HuH-7 (cell line): ENCODE data around the gene NUB1.

Source experiments
- DNase-seq: peaks from one replicate; pipeline ENCODE4 v3.0.0; 2011; ENCODE audit warnings: low spot score

NUB1 gene

GRCh38 chr7:151389768-151390597 is 48.4 kb downstream of the NUB1 start:
- DNase-seq, result no peak

- no peak for DNase-seq
These were observed 49.2 kb downstream of the NUB1 start for GRCh38 chr7:151390598-151391357.

- no peak for DNase-seq
These were observed 49.7 kb downstream of the NUB1 start for GRCh38 chr7:151391358-151391730.

- DNase-seq, result no peak
These were observed 50.4 kb downstream of the NUB1 start for GRCh38 chr7:151392002-151392401.

- no peak for DNase-seq
These were observed 50.8 kb downstream of the NUB1 start for GRCh38 chr7:151392426-151392825.

GRCh38 chr7:151393031-151393977 is 51.7 kb downstream of the NUB1 start:
- no peak for DNase-seq

- no peak for DNase-seq
These were observed 52.7 kb downstream of the NUB1 start for GRCh38 chr7:151394076-151395035.

- no peak for DNase-seq
These were observed 53.4 kb downstream of the NUB1 start for GRCh38 chr7:151395036-151395367.

- no peak for DNase-seq
These were observed 54.8 kb downstream of the NUB1 start for GRCh38 chr7:151396328-151396970.

GRCh38 chr7:151397026-151397425 is 55.4 kb downstream of the NUB1 start:
- no peak for DNase-seq

GRCh38 chr7:151398446-151399304 is 57.1 kb downstream of the NUB1 start:
- no peak for DNase-seq

GRCh38 chr7:151399305-151399601 is 57.6 kb downstream of the NUB1 start:
- no peak for DNase-seq

GRCh38 chr7:151399906-151400305 is 58.3 kb downstream of the NUB1 start:
- no peak for DNase-seq

GRCh38 chr7:151400626-151401315 is 59.2 kb downstream of the NUB1 start:
- DNase-seq, result no peak

GRCh38 chr7:151402029-151402835 is 60.6 kb downstream of the NUB1 start:
- DNase-seq, result no peak

- DNase-seq, result no peak
These were observed 62.2 kb downstream of the NUB1 start for GRCh38 chr7:151403764-151404163.

- DNase-seq, result no peak
These were observed 62.8 kb downstream of the NUB1 start for GRCh38 chr7:151404216-151405011.

- DNase-seq, result no peak
These were observed 63.4 kb downstream of the NUB1 start for GRCh38 chr7:151405056-151405455.
